ENCODE measurements around the gene TRAPPC3L. TPM values are rescaled to one million over a fixed set of nuclear protein-coding genes. Genes with fewer than 3 reads are reported as not detected.

Gene TRAPPC3L
- total RNA-seq, 2 donors from 2014 or later = not detected

DNA sequence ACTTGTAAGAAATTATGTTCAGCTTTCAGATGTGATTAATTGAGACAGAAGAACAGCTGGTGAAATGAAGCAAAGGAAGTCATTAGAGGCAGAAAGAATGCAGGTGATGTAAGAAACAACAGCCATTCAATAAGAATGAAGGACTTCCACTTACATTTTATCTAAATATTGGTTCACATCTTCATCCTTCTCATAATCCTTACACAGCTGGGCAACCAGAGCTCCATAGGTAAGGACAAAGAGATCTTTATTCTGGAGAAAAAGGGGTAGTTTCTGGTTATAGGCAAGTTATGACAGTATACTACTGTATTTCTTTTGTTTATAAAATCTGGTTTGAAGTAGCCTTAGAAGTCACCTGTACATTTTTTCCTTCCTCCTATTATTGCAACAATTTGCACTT is 2.3 kb downstream of the TRAPPC3L start:
- Histone ChIP-seq H3K27me3 (no peaks in the 10 kb centered on the region), H3K36me3 (replicated peaks in 1 of 2; ENCODE audit: insufficient read depth in 1 of 2, low read depth in 2 of 2) (no peaks in the 10 kb centered on the region), H3K27ac (no peak overlapping the region), H3K4me1 (no peaks in the 10 kb centered on the region), H3K9me3 (no peaks in the 10 kb centered on the region), H3K4me3 (no peak overlapping the region)
- intact Hi-C loops (cut with DNase I) = no loop called here
- TF ChIP-seq, protein P1, sequence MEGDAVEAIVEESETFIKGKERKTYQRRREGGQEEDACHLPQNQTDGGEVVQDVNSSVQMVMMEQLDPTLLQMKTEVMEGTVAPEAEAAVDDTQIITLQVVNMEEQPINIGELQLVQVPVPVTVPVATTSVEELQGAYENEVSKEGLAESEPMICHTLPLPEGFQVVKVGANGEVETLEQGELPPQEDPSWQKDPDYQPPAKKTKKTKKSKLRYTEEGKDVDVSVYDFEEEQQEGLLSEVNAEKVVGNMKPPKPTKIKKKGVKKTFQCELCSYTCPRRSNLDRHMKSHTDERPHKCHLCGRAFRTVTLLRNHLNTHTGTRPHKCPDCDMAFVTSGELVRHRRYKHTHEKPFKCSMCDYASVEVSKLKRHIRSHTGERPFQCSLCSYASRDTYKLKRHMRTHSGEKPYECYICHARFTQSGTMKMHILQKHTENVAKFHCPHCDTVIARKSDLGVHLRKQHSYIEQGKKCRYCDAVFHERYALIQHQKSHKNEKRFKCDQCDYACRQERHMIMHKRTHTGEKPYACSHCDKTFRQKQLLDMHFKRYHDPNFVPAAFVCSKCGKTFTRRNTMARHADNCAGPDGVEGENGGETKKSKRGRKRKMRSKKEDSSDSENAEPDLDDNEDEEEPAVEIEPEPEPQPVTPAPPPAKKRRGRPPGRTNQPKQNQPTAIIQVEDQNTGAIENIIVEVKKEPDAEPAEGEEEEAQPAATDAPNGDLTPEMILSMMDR (IDR thresholded peaks at IDR 0.05) = no peak
- no peak for TF ChIP-seq POLR2A (IDR thresholded peaks at IDR 0.05)
- DNase-seq (no peak), ATAC-seq (no peak)

DNA sequence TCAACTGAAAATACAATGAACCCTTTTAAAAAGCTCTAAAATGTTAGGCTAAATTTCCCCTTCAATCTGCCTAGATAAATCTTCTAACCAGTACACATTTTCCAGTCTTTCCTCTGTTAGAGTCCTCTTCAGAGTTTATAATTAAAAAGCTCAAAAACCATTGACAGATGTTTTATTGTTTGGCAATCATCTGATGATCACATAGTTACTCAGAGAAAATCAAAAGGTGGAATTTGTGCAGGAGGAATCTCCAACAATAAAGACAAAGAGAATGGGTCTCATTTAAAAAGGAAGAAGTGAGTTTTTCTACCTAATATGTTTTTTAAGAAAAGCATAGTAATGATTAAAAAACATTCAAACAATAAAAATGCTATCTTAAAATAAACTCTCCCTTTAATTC is 3.1 kb downstream of the TRAPPC3L start:
- DNase-seq (no peak), ATAC-seq (no peak)
- Histone ChIP-seq H3K36me3 (replicated peaks in 1 of 2; ENCODE audit: insufficient read depth in 1 of 2, low read depth in 2 of 2) (no peaks in the 10 kb centered on the region), H3K27ac (no peak overlapping the region), H3K27me3 (no peaks in the 10 kb centered on the region), H3K4me1 (no peaks in the 10 kb centered on the region), H3K9me3 (no peaks in the 10 kb centered on the region), H3K4me3 (no peak overlapping the region)
- TF ChIP-seq, protein P1 (IDR thresholded peaks at IDR 0.05) = no peak
- no peak for TF ChIP-seq POLR2A (IDR thresholded peaks at IDR 0.05)
- intact Hi-C loops (cut with DNase I) = no loop called here

DNA sequence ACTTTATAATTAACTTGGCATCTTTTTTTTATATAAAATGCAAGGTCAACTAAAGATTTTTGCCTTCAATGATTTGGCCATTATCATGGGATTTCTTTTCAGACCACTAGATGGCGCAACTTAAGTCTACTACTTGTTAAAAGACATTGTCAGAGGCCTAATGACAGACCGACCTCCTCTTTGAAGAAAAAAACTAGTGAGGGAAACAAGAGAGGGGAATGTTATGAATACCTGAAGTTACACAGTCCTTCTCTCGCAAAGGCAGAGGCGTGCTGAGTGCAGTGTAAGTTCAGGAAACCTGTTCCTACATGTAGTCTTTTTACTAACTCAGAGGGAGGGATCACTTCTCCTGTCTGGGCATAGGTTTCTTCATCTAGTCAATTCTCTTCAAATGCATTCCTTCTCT is 9.3 kb downstream of the TRAPPC3L start:
- Histone ChIP-seq H3K27me3 (peaks cover 0 to 3% of the 10 kb centered on the region in 2 donors), H3K4me1 (no peaks in the 10 kb centered on the region), H3K9me3 (no peaks in the 10 kb centered on the region), H3K4me3 (no peak overlapping the region), H3K36me3 (replicated peaks in 1 of 2; ENCODE audit: insufficient read depth in 1 of 2, low read depth in 2 of 2) (no peaks in the 10 kb centered on the region), H3K27ac (no peak overlapping the region)
- ATAC-seq (peak; percentile 58), DNase-seq (peak in 2 of 4 donors; percentile 23 to 44)
- intact Hi-C loops (cut with DNase I) = no loop called here
- WGBS, 2 donors = 3 to 13% methylated on average over 4 of the region's 4 CpGs
- TF ChIP-seq, protein P1 (IDR thresholded peaks at IDR 0.05) = peak in 6 of 7 experiments; percentile 60 to 91 (median 64)
- no peak for TF ChIP-seq POLR2A (IDR thresholded peaks at IDR 0.05)

DNA sequence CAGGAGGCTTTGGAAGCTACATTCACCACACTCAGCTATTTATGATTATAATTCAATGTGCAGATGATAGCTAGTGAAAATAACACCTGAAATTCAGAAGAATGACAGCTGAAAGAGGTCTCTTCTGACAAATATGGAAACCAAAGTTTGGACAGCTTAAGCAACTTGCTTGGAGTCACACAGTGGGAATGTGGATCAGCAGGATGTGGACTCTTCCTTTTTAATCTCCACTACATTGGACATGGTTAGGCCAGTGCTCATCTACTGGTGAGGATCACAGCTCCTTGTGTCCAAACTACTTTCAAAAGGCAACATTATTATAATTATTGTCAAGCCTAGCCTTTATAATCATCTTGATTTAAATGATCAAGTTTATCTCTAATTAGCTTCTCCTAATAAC is 10.4 kb downstream of the TRAPPC3L start:
- no peaks in the 10 kb centered on the region for H3K36me3 ChIP-seq (replicated peaks in 1 of 2; ENCODE audit: insufficient read depth in 1 of 2, low read depth in 2 of 2)

More for the DNA sequence above, 10.4 kb downstream of the TRAPPC3L start:
- no peak for ATAC-seq
- no peak for DNase-seq
- TF ChIP-seq, protein P1 (IDR thresholded peaks at IDR 0.05) = no peak
- TF ChIP-seq POLR2A (IDR thresholded peaks at IDR 0.05) = no peak
- no peaks in the 10 kb centered on the region for H3K9me3 ChIP-seq
- no peaks in the 10 kb centered on the region for H3K4me1 ChIP-seq
- H3K27ac ChIP-seq = no peak overlapping the region
- intact Hi-C loops (cut with DNase I) = no loop called here
- H3K27me3 ChIP-seq = peaks cover 0 to 3% of the 10 kb centered on the region in 2 donors
- H3K4me3 ChIP-seq = no peak overlapping the region

All from body of pancreas (tissue), 4 donors.